G401 (cell line): Measurements from ENCODE around the gene ITGB8. TPM values are rescaled to one million over a fixed set of nuclear protein-coding genes. Genes with fewer than 3 reads are reported as not detected.

Experiments
- DNase-seq: peaks from one replicate; pipeline ENCODE4 v3.0.0-alpha.2; 2015; ENCODE audit warnings: low spot score
- in situ Hi-C: cut with HindIII; loops from 2 replicates; pipeline ENCODE4 v1.10.0; 2016; ENCODE audit warnings: low sequenced_read_pairs, mixed read lengths
- total RNA-seq: library from RNA; depleted of rRNA; stranded (reverse); fragments of >200 nt; shearing (Covaris generic); gene quantifications from 2 replicates; pipeline ENCODE4 v1.2.3, GENCODE V29; 2014; rRNA removed

The ITGB8 gene
- total RNA-seq, 1 experiment from 2014 or later = not detected

DNA sequence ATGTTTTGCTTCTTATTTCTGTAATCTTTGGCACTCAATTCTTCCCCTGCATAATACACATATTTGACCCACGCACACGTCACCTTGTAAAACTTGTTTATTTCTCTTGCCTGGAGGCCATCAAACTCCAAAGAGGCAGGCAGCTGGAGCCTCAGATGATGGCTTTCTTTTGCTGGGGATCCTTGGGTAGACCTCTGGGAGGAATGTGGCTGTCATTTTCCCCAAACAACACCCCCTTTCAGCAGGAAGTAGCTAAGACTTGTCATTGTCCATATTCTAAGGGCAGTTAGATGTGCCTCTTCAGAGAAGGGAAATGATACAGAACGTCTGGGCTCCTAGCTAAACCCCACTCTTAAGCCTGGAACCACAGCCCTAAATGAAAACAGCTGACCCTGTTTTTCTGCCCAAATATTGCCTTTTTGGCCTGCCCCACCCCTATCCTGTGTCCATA, 111.3 kb downstream of the ITGB8 start:
- DNase-seq = no peak
- in situ Hi-C loops = no loop called here

DNA sequence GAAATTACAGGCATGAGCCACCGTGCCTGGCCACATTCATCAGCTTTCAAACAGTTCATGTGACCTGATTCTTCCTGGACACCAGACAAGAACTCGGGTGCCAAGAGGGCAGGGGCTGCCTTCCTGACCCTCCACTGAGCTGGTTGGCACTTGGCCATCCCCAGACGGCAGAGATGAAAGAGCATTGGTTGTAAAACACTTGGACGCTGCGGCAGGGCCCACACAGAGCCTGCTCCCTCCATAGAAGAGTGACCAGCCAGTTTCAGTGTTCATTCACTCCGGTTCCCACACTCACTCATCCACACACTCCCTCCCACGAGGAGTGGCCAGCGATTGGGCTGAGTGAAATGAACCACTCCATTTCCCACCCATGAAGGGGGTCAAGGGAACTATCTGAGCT, 112.3 kb downstream of the ITGB8 start:
- in situ Hi-C loops = no loop called here
- no peak for DNase-seq

DNA sequence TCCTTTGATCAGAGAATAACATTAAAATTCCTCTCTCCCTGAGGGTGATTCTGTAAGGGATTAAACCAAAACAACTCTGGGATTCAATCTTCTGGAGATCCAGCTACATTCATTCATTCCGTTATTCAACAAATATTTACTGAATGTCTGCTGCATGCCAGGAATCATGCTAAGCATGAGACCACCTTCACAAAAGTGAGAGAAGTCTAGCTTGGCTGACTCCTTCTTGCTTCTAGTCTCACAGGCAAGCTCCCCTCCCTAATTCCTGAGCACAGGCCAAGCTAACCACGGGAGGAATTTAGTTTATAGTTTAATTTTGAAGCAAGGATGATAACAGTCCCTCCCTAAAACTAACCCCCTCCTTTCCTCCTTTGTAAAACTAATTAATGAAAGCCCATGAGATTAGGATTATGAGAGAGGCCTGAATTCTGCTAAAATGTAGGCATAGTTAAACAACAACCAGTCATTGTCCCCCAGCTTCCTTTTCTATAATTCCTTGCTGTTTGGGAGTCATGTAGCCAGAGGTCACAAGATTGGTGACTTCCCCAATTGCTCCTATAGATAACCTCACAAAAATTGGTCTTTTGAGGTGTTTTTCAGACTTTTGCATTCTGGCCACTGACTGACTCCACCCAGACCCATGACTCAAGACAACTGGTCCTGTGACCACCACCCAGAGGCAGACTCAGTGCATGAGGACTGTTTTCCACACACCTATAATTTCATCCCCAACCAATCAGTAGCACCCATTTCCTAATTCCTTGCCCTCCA, 113.5 kb downstream of the ITGB8 start:
- no peak for DNase-seq
- in situ Hi-C loops = no loop called here

DNA sequence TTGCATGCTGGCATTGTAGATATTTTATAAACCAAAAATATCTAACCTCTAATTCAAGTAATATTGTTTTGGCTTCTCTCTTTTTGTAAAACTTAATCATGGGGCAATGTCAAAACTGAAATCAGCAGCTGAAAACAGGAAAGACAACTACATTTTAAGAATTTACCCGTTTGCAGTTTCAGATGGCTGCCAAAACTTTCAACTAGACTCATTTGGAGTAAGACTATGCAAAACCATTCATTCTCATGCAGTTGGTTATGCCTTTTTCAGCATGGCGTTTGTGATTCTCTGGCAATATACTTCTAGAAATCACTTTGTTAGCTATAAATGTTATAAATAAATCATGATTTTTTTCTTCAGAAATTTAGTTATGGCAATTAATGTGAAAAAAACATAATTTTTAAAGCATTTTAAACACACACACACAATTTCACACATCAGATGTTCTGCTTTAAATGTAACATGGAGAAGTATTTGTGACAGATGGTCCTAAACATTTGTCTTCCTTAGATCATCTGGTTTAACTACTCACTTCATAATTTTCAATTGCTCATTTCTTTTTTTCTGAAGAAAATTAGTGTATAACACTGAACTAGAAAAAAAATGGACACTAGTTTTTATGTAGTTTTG, 116.4 kb downstream of the ITGB8 start:
- in situ Hi-C loops = no loop called here
- no peak for DNase-seq

DNA sequence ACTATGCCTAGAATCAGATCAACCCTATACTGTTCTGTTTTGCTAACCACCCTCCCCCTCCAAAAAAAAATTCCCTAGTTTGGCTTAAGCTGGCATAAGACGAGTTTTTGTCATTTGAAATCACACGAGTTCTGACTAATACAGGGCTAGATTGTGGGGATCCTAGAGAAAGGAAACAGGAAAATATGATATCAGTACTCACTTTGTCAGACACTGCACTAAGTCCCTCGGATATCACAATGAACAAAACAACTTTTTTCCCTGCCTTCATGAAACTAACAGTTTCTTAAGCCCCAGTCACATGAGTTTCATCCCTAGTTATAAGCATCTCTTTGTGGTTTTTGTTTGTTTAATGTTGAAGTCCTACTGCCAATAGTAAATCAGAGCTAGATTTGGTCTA, 118.5 kb downstream of the ITGB8 start:
- DNase-seq = no peak
- in situ Hi-C loops = no loop called here

DNA sequence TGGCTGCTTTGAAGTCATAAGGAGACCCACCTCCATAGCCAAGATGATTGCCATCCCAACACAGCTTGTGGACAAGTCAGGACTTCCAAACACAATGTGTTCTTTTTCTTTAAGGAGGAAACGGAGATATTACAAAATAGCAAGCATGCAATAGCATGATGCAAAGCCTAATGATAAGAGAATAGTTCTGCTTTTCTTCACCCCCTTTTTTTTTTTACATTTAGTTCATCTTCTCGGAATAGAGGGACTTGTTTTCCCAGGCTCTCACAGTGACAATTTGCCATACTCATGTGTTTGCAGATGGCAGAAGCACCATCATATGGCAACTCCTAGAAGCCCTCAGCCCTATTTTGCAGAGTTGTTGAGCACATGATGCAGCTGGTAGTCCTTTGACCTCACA, 119.8 kb downstream of the ITGB8 start:
- no peak for DNase-seq
- in situ Hi-C loops = no loop called here

DNA sequence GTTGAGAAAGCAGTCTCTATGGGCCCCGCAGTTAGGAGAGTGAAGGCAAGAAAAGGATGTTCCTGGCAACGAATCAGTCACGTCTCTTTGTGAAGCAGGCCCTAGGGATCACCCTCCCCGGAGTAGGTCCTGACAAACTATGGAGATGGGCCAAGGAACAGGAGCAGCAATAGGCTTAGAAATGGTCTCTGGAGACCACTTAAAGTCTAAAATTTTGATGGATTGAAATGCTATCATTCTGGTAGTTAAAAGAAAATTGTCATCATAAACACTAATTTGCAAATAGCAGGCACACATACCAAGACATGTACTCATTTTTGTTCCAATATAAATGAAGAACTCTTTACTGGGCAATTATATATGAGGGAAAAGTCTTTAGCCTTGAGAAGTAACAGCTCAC, 123.5 kb downstream of the ITGB8 start:
- no peak for DNase-seq
- in situ Hi-C loops = no loop called here

DNA sequence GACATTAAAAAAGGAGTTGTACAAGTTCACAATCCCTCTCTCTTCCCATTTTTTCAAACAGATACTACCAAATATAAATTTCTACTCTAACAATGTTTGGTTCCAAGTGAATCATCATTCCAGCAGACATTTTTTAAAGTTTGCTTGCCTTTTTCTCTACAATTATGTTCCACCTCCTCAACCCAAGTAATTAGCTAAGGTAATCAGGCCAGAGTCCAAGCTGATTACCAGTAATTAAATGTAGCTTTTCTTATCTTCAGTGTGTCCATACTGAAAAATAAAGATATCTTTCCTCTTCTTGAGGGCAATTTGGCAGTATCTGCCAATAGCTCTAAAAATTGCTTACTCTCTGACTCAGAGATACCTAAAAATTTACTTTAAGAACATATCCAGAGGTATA, 126.0 kb downstream of the ITGB8 start:
- no peak for DNase-seq
- in situ Hi-C loops = no loop called here

DNA sequence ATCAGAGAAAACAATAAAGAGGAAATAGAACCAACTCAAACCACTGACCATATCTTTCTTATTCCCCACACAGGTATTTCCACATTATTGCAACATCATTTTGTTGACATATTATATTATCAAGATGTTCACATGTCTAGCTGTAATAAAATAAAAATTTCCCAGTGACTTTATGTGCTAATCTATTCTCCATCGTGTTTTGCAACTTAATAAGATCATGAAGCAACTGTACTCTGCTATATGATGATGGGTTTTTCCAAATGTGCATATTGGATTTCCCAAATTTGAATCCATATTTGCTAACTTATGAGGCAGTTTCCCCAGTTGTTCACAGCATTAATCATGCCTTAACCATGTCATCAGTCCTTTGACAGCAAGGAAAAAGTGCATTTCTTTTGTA, 127.8 kb downstream of the ITGB8 start:
- DNase-seq = no peak
- in situ Hi-C loops = no loop called here

DNA sequence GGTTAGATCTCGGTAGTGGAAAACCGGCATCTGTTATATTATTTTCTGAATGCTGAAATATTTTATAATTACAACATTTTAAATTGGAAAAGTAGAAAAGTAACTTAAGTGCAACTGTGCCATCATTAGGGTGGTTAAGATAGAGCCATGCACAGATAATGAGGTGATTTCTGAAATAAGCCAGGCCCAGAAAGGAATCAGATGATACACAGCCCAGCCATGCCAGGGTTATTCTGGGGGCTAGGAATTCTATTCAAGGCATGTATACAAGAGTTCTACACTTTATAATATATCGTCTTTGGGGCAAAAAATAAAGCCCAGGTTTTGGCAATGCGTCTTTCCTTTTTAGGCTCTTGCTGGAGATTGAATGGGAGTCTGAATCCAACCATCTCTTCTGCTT, 128.7 kb downstream of the ITGB8 start:
- in situ Hi-C loops = no loop called here
- no peak for DNase-seq

DNA sequence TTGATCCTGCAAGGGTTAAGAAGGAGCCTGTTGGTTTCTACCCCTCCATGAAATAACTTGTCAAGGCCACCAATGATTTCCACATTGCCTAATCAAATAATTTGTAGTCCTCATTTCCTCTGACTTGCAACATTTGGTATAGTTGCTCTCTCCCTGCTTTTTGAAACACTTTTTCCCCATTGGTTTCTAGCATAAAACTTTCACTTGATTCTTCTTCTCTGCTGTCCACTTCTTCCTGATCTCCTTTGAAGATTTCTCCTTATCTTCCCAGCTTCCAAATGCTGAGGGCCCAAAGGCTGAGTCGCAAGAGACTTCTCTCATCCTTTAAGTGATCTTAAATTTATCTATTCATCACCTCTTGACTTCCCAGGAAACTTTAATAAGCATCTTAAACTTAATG, 134.2 kb downstream of the ITGB8 start:
- in situ Hi-C loops = no loop called here
- no peak for DNase-seq

Other genes with a start within 250 kb of the ITGB8 start
- gene MACC1, start 113.5 kb upstream of the ITGB8 start, total RNA-seq = not detected in 2 replicates